SH-SY5Y (cell line): ENCODE measurements around the gene HAUS3.

Source experiments
- GATA2 ChIP-seq: IDR thresholded peaks from 2 replicates; pipeline ENCODE4 v1.6.1; 2011; ENCODE audit warnings: mild to moderate bottlenecking, low read depth, low read length
- GATA3 ChIP-seq: IDR thresholded peaks from 2 replicates; pipeline ENCODE4 v1.6.1; 2011; ENCODE audit warnings: low read depth, mild to moderate bottlenecking, low read length, moderate library complexity

DNA sequence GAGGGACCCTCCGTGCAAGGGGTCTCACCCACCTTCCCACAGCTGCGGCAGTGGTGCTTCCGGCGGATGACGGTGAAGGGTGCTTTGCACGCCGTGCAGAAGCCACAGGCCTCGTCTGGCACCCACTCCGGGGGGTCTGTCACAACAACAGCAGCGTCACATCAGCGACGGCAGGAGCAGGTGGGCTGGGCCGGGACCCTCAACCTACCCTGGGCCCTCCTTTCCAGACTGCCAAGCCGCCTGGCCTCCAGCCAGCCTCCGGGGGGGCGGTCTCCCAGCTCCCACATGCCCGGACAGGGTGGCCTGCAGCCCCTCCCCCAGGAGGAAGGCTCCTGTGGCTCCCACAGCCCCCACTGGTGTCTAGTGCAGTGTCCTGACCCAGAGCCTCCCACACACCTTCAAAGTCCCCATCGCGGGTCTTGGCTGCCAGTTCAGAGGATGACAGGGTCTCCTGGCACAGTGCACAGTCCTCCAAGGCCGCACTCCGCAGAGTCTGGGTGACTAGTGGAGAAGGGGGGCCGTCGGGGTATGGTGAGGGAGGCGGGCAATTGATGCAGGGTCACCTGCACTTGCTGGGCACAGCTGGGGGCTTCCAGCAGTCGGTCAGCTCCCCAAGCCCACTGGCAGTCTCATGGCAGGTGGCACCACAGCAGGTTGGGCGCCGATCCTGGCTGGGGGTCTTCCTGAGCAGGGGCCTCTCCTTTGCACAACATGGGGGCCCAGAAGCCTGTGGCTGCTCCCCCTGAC lies 29.5 kb upstream of the HAUS3 start:
- TF ChIP-seq GATA3 (no peak), GATA2 (no peak)
